ENCODE results near the gene SPAAR.

GRCh38 chr9:35872505-35872904 lies 36.8 kb upstream of the SPAAR start:
- TF ChIP-seq EZH2 (IDR thresholded peaks at IDR 0.05): no peak
- no peak for TF ChIP-seq POLR2AphosphoS5 (IDR thresholded peaks at IDR 0.05; ENCODE audit: borderline replicate concordance, low read depth, low read length)

All from SK-N-MC (cell line).